ENCODE results near the gene YBX1.
A peak's percentile ranks its signal among the peaks of the same experiment; 100 is the strongest.

Gene YBX1
- long read RNA-seq, transcript YBX1-201 (8 exons, 1,514 nt) = major isoform, 19 of 92 reads
- long read RNA-seq, transcript YBX1-203 (7 exons, 1,524 nt) = minor isoform, 11 of 92 reads
- long read RNA-seq, partial matches to known transcripts = 56 of 92 reads
- long read RNA-seq, other reads (novel, unspliced or antisense) = 6 of 92 reads

- peak; percentile 98 to 99 for DNase-seq (ENCODE audit: low read depth in 1 of 2, low spot score in 1 of 2)
- peak within 1 kb of the TSS; percentile 94 for H3K27ac ChIP-seq (replicated peaks)
- TF ChIP-seq POLR2AphosphoS5 (IDR thresholded peaks at IDR 0.05; ENCODE audit: low read depth) (peak; percentile 90), SPI1 (IDR thresholded peaks at IDR 0.05; ENCODE audit: borderline replicate concordance, low read depth) (peak; percentile 21; the same call in 1 of the 2 replicates), CTCF (IDR thresholded peaks at IDR 0.05; ENCODE audit: insufficient read depth, low read length) (no peak), GABPA (IDR thresholded peaks at IDR 0.05; ENCODE audit: low read depth) (peak; percentile 81), REST (IDR thresholded peaks at IDR 0.05; ENCODE audit: insufficient replicate concordance, low read depth) (peak; percentile 12)
These were observed at the start of gene YBX1 for GRCh38 chr1:42681741-42682483. Gene YBX1 (plus strand): TSS chr1:42682418. CDS start chr1:42682566, 148 bp downstream.

GRCh38 chr1:42639116-42639515, 43.1 kb upstream of the YBX1 start:
- DNase-seq (ENCODE audit: low read depth in 1 of 2, low spot score in 1 of 2) = no peak
- TF ChIP-seq POLR2AphosphoS5 (IDR thresholded peaks at IDR 0.05; ENCODE audit: low read depth) = no peak
- TF ChIP-seq GABPA (IDR thresholded peaks at IDR 0.05; ENCODE audit: low read depth) = no peak
- no peak for TF ChIP-seq REST (IDR thresholded peaks at IDR 0.05; ENCODE audit: insufficient replicate concordance, low read depth)
- TF ChIP-seq SPI1 (IDR thresholded peaks at IDR 0.05; ENCODE audit: borderline replicate concordance, low read depth) = no peak
- TF ChIP-seq CTCF (IDR thresholded peaks at IDR 0.05; ENCODE audit: insufficient read depth, low read length) = no peak
- Histone ChIP-seq H3K27ac (replicated peaks) (no peak overlapping the region), H3K27me3 (ENCODE audit: insufficient read depth, poor library complexity, severe bottlenecking) (no peaks in the 10 kb centered on the region), H3K4me3 (replicated peaks; ENCODE audit: insufficient read depth, low read length) (no peak overlapping the region)

More at GRCh38 chr1:42681741-42682483, at the start of gene YBX1:
- peak within 1 kb of the TSS; percentile 70 for H3K4me3 ChIP-seq (replicated peaks; ENCODE audit: insufficient read depth, low read length)
- H3K27me3 ChIP-seq (ENCODE audit: insufficient read depth, poor library complexity, severe bottlenecking) = no peaks in the 10 kb centered on the region

GRCh38 chr1:42646056-42646455, 36.2 kb upstream of the YBX1 start:
- TF ChIP-seq REST (IDR thresholded peaks at IDR 0.05; ENCODE audit: insufficient replicate concordance, low read depth) = no peak
- no peak for TF ChIP-seq SPI1 (IDR thresholded peaks at IDR 0.05; ENCODE audit: borderline replicate concordance, low read depth)
- no peak for TF ChIP-seq CTCF (IDR thresholded peaks at IDR 0.05; ENCODE audit: insufficient read depth, low read length)
- no peak for TF ChIP-seq GABPA (IDR thresholded peaks at IDR 0.05; ENCODE audit: low read depth)
- TF ChIP-seq POLR2AphosphoS5 (IDR thresholded peaks at IDR 0.05; ENCODE audit: low read depth) = no peak
- Histone ChIP-seq H3K27ac (replicated peaks) (no peak overlapping the region; the same call in 1 of the 2 replicates), H3K4me3 (replicated peaks; ENCODE audit: insufficient read depth, low read length) (no peak overlapping the region), H3K27me3 (ENCODE audit: insufficient read depth, poor library complexity, severe bottlenecking) (no peaks in the 10 kb centered on the region)
- peak in 1 of 2 experiments; percentile 14 for DNase-seq (ENCODE audit: low read depth in 1 of 2, low spot score in 1 of 2)

Measured in HL-60 (cell line).